GM08714 (cell line): ENCODE data around the gene RGS10.
A peak's percentile ranks its signal among the peaks of the same experiment; 100 is the strongest.

ENCODE experiments used
- H3K4me3 ChIP-seq: fragments of 200-500 bp; sonication (Bioruptor generic); 2 replicates; pipeline ENCODE4 v1.5.1; 2014; ENCODE audit warnings: mild to moderate bottlenecking, low read length, inconsistent platforms
- ZNF274 ChIP-seq: IDR thresholded peaks from 2 replicates; pipeline ENCODE4 v1.6.1; 2012; ENCODE audit warnings: mild to moderate bottlenecking, low read depth, low read length

RGS10 gene

GRCh38 chr10:119517235-119518141 is 25.0 kb downstream of the RGS10 start:
- peak overlapping the region; percentile 12; the same call in 1 of the 2 replicates for H3K4me3 ChIP-seq
- TF ChIP-seq ZNF274, result no peak

DNA sequence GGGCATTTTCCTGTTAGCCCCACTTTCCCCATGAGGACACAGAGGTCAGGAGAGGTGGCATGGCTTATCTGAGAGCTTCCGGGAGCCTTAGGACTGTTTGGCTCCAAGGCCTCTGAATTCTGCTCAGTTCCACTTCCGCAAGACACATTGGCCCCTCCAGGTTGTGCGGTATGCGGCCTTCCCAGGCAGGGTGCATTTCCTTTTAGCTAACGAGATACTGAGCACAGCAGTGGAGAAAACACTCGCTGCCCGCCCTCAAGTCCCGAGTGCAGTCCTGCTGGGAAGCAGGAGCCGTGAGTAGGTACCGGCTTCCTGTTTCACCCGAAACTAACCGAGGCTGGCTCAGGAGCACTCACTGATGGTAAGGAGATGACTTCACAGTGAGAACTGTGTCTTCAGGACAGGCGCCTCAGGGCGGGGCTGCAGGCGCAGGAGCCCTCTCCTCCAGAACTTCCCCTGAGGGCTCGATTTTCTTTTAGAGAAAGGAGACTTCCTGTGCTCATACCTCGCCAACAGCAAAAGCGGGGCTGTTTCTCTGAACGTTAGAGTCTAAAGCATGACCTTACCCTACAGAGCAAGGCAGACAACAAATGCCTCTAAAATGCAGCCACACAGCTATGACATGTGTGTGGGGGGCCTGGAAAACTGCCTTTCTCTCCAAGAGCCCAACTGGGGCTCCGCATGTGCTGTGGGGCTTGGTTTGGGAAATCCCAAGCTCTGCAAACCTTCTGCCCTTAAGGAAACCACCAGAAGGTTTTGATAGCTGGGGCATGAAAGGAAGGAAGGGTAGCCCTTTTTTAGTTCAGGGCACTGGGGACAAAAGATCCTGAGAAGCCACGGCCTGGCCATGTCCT is 25.9 kb downstream of the RGS10 start:
- H3K4me3 ChIP-seq, result peak overlapping the region; percentile 12; the same call in 1 of the 2 replicates
- TF ChIP-seq ZNF274, result no peak

DNA sequence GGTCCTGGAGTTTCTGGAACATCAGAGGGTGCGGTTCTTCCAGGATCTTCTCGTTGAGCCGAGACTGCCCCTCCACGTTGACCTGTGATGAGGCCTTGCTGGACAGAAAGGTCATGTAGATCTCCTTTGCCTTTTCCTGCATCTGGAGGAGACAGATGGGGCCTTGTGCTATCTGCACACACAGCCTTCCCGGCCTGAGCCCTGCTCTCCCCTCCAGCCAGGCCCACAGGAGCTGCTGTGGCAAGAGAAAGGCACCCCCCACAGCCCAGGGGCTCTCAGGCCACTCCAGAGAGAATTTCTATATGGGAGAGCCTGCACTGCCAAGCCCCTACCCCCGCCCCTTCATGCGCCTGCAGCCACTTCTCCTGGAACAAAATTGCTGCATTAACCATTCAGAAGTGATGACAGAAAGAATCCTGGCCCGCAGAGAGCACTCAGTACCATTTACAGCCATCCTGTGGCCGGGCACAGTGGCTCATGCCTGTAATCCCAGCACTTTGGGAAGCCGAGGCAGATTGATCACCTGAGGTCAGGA is 26.9 kb downstream of the RGS10 start:
- no peak for TF ChIP-seq ZNF274
- H3K4me3 ChIP-seq, result no peak overlapping the region

DNA sequence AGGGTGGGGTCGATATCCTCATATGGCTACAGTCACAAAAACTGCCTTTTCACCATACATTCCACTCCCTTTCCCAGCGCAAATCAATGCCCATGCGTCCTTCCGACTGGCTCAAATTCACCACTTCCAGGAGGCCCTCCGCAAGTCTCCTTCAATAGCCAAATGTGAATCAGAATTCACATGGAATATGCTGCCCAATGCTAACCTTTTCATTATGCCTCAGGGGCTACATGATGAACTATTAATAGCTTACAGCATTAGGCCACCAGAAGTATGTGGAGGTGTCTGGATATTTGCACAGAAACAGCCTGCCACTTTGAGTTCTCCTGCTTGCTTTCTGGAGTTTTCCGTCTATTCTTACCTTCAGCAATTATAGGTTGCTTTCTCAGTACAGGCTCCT is 27.7 kb downstream of the RGS10 start:
- no peak for TF ChIP-seq ZNF274
- no peak overlapping the region for H3K4me3 ChIP-seq

GRCh38 chr10:119511828-119512515 is 30.5 kb downstream of the RGS10 start:
- no peak for TF ChIP-seq ZNF274
- no peak overlapping the region for H3K4me3 ChIP-seq

DNA sequence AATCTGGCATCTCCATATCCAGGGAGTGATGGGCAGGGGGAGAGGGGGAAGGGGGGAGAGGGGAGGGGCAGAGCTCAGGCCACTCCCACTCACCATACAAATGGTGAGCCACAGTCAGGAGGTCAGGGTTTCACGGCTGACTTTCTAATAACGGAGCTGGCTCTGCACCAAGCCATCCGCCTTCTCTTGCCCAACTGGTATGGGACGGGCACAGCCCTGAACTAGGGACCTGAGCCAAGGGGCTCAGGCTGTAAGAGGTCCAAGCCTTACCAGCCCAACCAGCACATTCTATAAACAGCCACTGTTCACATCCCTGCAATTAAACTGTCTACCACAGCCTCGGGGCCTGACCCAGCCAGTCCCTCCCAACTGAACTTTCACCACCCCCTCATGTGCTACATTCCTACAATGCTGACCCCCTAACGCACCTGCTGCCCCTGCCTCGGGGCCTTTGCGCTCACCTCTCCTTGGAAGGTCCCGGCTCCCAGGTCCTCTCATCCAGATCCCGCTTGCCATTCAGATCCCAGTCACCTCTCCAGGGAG is 32.5 kb downstream of the RGS10 start:
- no peak for TF ChIP-seq ZNF274
- no peak overlapping the region for H3K4me3 ChIP-seq

GRCh38 chr10:119507115-119507514 is 35.4 kb downstream of the RGS10 start:
- no peak for TF ChIP-seq ZNF274
- no peak overlapping the region for H3K4me3 ChIP-seq

GRCh38 chr10:119505588-119506315 is 36.8 kb downstream of the RGS10 start:
- no peak for TF ChIP-seq ZNF274

GRCh38 chr10:119505131-119505551 is 37.4 kb downstream of the RGS10 start:
- H3K4me3 ChIP-seq, result no peak overlapping the region
- TF ChIP-seq ZNF274, result no peak

More at GRCh38 chr10:119505588-119506315, 36.8 kb downstream of the RGS10 start:
- no peak overlapping the region for H3K4me3 ChIP-seq

GRCh38 chr10:119504651-119505050 is 37.9 kb downstream of the RGS10 start:
- TF ChIP-seq ZNF274, result no peak
- no peak overlapping the region for H3K4me3 ChIP-seq

DNA sequence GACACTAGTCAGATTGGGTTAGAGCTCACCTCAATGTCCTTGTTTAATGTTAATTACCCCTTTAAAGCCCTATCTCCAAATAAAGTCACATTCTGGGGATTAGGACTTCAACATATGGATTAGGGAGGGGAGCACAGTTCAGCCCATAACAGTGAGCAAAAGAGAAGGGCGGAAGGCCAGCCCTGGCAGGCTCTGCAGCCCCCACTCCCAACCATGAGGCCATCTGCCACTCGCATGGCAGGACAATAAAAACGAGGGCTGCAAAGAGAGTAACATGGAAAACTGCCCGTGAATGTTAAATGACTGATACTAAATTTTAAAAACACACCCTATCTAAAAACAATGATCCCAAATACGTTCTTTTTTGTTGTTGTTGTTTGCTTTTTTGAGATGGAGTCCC is 38.7 kb downstream of the RGS10 start:
- no peak for TF ChIP-seq ZNF274

DNA sequence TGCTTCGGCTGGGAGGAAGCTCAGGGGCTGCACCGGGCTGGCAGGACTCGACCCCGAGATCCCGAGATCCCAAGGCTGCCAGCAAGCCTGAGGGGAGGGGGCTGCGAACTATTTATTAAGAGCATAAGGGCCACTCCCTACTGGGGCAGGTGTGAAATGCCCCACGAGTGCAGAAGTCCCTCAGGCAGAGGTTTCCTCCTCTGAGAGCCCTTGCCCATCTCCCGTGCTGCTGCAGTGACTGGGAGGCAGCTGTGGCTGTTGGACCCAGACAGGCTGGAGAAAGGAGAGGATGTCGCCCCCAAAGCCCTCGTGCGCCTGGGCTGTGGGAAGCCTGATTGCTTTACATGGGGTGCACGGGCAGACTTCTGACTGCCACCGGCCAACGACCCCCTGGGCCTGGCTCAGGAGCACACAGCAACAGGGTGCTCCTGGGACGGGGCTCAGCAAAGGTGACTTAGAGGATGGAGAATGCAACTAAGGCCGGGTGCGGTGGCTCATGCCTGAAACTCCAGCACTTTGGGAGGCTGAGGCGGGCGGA is 39.8 kb downstream of the RGS10 start:
- H3K4me3 ChIP-seq, result no peak overlapping the region
- TF ChIP-seq ZNF274, result no peak

More for the DNA sequence above, 38.7 kb downstream of the RGS10 start:
- H3K4me3 ChIP-seq, result no peak overlapping the region

- no peak for TF ChIP-seq ZNF274
Observed at GRCh38 chr10:119502209-119502608, 40.3 kb downstream of the RGS10 start.

More at GRCh38 chr10:119502209-119502608, 40.3 kb downstream of the RGS10 start:
- H3K4me3 ChIP-seq, result no peak overlapping the region
